ENCODE measurements around the gene ZFPM1. TPM values are rescaled to one million over a fixed set of nuclear protein-coding genes. Genes with fewer than 3 reads are reported as not detected.

Gene ZFPM1
- total RNA-seq, 1 experiment from 2014 or later: 14.6 TPM

GRCh38 chr16:88523309-88524161 is 70.5 kb downstream of the ZFPM1 start:
- Histone ChIP-seq H3K4me1 (ENCODE audit: control insufficient read depth in 1 of 2, insufficient read depth in 2 of 2, low read length in 2 of 2) (peaks cover 0 to 10% of the 10 kb centered on the region in 2 experiments; a peak in 3 of 4 replicates), H3K36me3 (ENCODE audit: control insufficient read depth in 1 of 2, insufficient read depth in 2 of 2, low read length in 2 of 2) (no peaks in the 10 kb centered on the region), H4K20me1 (ENCODE audit: insufficient read depth) (no peaks in the 10 kb centered on the region), H3K4me2 (ENCODE audit: low read length) (no peak overlapping the region), H2AFZ (ENCODE audit: low read depth, low read length, poor library complexity, severe bottlenecking) (no peak overlapping the region), H3K27ac (ENCODE audit: low read depth, low read length) (no peak overlapping the region), H3K9me2 (ENCODE audit: insufficient read depth) (no peaks in the 10 kb centered on the region), H3K4me3 (replicated peaks in 1 of 2; ENCODE audit: low read depth in 1 of 2, low read length in 2 of 2) (no peak overlapping the region), H3K27me3 (ENCODE audit: insufficient read depth, low read length) (no peaks in the 10 kb centered on the region), H3K9me3 (ENCODE audit: control insufficient read depth in 1 of 2, insufficient read depth in 1 of 2, low read depth in 1 of 2, low read length in 2 of 2) (no peaks in the 10 kb centered on the region), H3K9ac (ENCODE audit: low read length) (no peak overlapping the region), H3K79me2 (ENCODE audit: insufficient read depth, low read length) (no peaks in the 10 kb centered on the region)
- no TSS peak for BruUV-seq (replicated peaks)
- CTCF ChIA-PET: no interaction called here
- POLR2A ChIA-PET: no interaction called here
- DNase-seq (ENCODE audit: low read depth, low spot score): no peak
- RAD21 ChIA-PET (ENCODE audit: low non-redundant PET in 1 of 2, low total read pairs in 2 of 2, uncharacterized antibody in 2 of 2, unreplicated experiment in 2 of 2): no interaction called here
- intact Hi-C loops (cut with micrococcal nuclease): no loop called here
- TF ChIP-seq MAX (IDR thresholded peaks at IDR 0.05) (no peak), TCF7L2 (IDR thresholded peaks at IDR 0.05; ENCODE audit: borderline replicate concordance, extremely low read depth, insufficient read depth, insufficient read length) (no peak), EZH2phosphoT487 (IDR thresholded peaks at IDR 0.05; ENCODE audit: borderline replicate concordance) (no peak), SIN3A (IDR thresholded peaks at IDR 0.05; ENCODE audit: low read depth) (no peak), CBX3 (IDR thresholded peaks at IDR 0.05; ENCODE audit: low read depth) (no peak), FOSL1 (IDR thresholded peaks at IDR 0.05; ENCODE audit: low read depth) (no peak), JUND (IDR thresholded peaks at IDR 0.05) (no peak), ELF1 (IDR thresholded peaks at IDR 0.05; ENCODE audit: borderline replicate concordance, low read depth) (no peak), ZFX (IDR thresholded peaks at IDR 0.05) (no peak), EGR1 (IDR thresholded peaks at IDR 0.05; ENCODE audit: low read depth) (no peak), POLR2A (IDR thresholded peaks at IDR 0.05; ENCODE audit: borderline replicate concordance, extremely low read depth, insufficient read depth, insufficient read length) (no peak), CTCF (IDR thresholded peaks at IDR 0.05 in 2 of 3, conservative IDR thresholded peaks at IDR 0.05 in 1 of 3; ENCODE audit: borderline replicate concordance in 1 of 3, insufficient read depth in 1 of 3, low read depth in 2 of 3, low read length in 2 of 3) (no peak), SP1 (IDR thresholded peaks at IDR 0.05; ENCODE audit: low read depth) (no peak), RAD21 (IDR thresholded peaks at IDR 0.05; ENCODE audit: low read depth) (no peak), EZH2 (IDR thresholded peaks at IDR 0.05) (no peak)
- ATAC-seq: no peak

Measured in HCT116 (cell line).